HL-60/S4 (cell line): ENCODE results near the gene CCDC102B.
"Not testable (repeated sequence)": the region's sequence is repeated elsewhere in the genome, so short reads cannot be mapped to it uniquely, and the experiment has no call there.

Experiments
- in situ Hi-C: fragments of 300-500 bp; cut with MboI; formaldehyde crosslinking; loops from 2 replicates; pipeline ENCODE4 v1.14.3; 2022; ENCODE audit warnings: low sequenced_read_pairs

The CCDC102B gene

GRCh38 chr18:68797871-68798270 lies at the start of gene CCDC102B:
Gene CCDC102B, plus strand, starts transcription at chr18:68798080. Its CDS starts 38,684 bp downstream, at chr18:68836764.
- in situ Hi-C loops: no loop called here

DNA sequence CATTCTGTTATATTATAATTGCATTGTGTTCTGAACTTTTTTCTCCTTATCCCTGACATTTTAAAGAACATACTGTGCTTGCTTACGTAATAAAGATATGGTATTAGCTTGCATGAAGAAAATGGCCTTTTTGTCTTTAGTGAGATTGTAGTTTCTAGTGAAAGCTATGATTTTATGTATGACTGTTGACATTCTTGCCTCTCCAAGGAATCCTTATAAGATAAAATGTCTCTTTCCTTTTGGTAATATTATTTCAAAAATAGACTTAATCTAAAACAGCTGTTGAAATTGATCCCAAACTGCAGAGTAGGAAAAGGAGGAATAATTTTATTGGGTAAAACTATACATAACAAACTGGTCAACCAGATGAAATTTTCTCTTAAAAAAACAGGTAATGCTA lies 40.8 kb upstream of the CCDC102B start:
- in situ Hi-C loops: no loop called here

- in situ Hi-C loops: no loop called here
Measured at GRCh38 chr18:68759308-68759707, 38.6 kb upstream of the CCDC102B start.

- in situ Hi-C loops: no loop called here
Measured at GRCh38 chr18:68763083-68763482, 34.8 kb upstream of the CCDC102B start.

DNA sequence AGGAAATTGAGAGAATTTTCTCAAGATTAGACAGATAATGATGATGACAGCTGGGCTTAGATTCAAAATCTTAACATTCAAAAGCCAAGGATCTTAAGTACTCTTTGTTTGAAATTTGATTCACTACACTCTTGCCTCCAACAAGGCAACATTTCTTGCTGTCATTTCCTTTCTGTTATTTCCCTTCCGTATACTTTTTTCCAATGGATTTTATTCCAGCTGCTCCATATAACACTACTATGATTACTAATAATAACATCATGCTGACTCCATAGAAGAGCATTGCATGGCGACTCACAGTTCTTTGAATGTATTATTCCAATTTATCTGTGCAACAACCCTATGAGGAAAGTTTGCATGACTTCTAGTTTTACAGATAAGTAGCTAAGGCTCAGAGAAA lies 33.9 kb upstream of the CCDC102B start:
- in situ Hi-C loops: no loop called here

DNA sequence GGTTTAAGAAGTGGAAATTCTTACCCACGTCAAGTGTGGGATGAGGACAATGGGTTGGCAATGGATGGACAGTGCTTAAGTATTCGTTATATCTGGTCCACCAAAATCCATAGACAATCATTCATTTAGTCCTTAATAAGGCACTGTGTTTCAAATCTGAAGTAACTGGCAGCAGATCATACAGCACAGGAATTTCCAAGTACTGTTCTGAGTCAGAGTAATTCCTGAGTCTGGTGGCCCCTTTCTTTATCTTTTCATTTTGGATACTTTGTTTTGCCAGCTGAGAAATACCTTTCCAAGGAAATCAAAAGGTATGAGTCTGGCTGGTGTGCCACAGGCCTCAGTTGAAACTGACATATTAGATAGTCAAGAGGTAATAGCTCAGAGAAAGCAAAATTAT lies 31.4 kb upstream of the CCDC102B start:
- in situ Hi-C loops: no loop called here

- in situ Hi-C loops: no loop called here
Measured at GRCh38 chr18:68769461-68769860, 28.4 kb upstream of the CCDC102B start.

- in situ Hi-C loops: no loop called here
Measured at GRCh38 chr18:68772268-68772667, 25.6 kb upstream of the CCDC102B start.

DNA sequence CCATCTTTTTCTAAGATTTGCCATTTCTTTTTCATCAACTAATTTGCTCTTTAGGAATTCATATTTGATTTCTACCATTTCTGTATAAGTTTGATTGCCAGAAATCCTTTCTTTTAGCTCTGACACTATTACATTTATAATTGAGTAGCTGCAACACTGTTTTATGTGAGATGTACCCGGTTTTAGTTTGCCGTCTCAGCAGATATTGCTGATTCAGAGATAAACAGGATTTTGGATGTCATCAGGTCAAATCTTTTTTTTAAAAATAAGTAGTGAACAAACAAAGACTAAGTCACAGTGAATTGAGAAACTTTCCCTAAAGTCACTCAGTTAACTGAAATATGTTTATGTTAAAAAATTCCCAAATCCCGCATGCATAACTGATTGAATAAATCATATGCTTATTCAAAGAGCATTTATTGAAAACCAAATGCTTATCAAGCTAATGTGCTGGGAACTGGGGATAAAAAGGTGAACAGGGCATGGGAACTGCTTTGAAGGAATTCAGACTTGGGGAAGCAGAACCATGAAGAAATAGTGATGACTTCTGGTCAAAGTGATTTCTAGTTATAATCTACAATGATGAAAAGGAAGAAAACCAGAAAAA lies 19.5 kb upstream of the CCDC102B start:
- in situ Hi-C loops: no loop called here

DNA sequence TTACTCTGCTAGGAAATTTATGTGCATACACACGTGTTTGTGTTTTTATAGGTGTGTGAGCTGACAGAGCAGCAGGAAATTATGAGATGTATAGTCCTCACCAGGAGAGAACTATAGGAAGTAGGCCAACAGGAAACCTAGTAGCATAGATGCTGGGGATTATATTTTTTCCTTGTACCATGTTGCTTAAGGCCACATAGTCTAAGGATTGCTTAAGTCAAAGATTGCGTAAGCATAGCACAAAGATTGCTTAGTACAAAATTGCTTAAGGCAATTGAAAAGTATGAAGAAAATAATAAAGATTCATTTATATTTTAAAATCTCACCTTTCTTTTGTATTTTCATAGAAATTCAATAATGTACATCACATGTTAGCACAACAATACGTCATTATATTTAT lies 18.7 kb upstream of the CCDC102B start:
- in situ Hi-C loops: no loop called here

- in situ Hi-C loops: no loop called here
Measured at GRCh38 chr18:68780802-68781635, 16.9 kb upstream of the CCDC102B start.

GRCh38 chr18:68783506-68783905 lies 14.4 kb upstream of the CCDC102B start:
- in situ Hi-C loops: no loop called here

- in situ Hi-C loops: no loop called here
Measured at GRCh38 chr18:68784071-68784470, 13.8 kb upstream of the CCDC102B start.

- in situ Hi-C loops: not testable (repeated sequence)
Measured at GRCh38 chr18:68790290-68790689, 7.6 kb upstream of the CCDC102B start.

DNA sequence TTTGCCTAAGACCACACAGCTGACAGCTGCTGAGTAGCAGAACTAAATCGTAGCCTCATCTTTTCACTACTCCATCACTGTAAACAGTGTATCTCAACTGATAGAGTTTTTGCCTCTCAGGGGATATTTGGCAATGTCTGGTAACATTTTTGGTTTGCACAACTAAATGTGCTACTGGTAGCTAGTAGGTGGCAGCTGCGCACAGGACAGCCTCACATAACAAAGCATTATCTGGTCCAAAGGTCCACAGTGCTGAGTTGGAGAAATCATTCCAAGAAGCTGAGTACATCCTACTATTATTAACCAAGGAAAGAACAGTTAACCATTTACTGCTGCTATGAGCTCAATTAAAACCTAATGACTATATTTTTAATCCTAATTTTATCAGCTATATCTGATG lies 6.1 kb upstream of the CCDC102B start:
- in situ Hi-C loops: no loop called here

GRCh38 chr18:68793951-68794350 lies 3.9 kb upstream of the CCDC102B start:
- in situ Hi-C loops: no loop called here

DNA sequence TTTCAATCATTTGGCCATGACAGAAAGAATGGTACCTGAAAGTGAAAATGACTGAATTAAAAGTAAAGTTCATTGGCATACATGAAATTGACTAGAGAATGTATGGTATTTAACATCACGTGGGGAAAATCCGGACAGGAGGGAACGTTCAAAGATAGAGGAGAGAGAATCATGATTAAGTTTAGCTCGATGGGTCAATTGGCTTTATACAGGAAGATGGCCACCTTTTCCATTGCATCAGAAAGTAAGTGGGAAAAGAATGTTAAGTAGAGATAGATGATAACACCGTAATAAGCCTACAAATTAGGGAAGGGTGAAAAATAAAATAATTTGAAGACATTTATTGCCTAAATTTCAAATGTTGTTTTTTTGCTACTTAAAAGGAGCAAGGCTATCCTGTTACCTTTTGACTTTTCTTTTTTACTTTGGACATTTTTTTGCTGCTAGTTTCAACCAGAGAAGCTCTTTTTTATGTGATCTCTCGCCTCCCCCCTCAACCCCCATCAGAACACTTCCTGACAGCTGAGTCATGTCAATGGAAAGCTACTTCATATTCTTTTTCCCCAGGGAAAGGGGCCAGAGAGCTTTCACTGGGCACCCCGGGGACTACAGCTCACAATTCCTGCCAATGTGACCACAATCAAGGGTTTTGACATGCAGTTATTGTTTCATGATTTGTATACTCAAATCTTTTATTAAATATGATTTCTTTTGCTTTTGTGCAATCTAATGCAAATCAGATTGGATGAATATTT lies 767 bp upstream of the CCDC102B start:
- in situ Hi-C loops: no loop called here

DNA sequence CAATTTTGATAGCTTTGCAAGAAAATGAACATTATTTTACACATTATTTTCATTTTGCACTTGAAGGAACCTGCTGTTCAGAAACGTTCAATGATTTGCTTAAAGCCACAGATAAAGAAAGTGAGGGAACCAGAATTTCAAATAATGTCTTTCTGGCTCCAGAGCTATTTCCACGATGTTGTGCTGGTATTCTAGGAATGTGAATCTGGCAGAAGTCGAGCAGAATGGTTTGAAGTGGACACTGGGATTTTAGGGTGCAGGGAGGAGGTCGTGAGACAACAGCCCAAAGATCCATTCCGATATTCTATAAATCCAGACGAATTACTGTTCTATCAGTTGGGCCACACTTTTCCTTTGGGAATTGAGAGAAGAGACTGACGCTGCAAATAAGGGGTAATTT lies 2.2 kb downstream of the CCDC102B start:
- in situ Hi-C loops: no loop called here

DNA sequence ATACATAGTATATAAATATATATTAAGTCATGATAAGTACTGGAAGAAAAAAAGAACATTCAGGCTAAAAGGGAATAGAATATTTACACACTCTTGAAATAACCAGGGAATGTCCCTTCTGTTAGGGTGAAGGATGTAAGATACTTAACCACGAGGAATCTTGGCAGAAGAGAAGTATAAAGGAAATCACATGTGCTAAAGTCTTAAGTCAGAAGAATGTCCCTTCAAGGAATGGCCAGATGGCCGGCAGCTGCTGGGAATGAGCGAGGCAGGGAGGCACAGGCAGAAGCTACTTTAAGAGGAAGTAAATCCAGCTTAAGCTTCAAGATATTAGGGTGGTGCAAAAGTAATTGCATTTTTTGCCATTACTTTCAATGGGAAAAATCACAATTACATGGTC lies 5.5 kb downstream of the CCDC102B start:
- in situ Hi-C loops: no loop called here

- in situ Hi-C loops: no loop called here
Measured at GRCh38 chr18:68817584-68817983, 19.7 kb downstream of the CCDC102B start.

- in situ Hi-C loops: no loop called here
Measured at GRCh38 chr18:68818584-68818983, 20.7 kb downstream of the CCDC102B start.

DNA sequence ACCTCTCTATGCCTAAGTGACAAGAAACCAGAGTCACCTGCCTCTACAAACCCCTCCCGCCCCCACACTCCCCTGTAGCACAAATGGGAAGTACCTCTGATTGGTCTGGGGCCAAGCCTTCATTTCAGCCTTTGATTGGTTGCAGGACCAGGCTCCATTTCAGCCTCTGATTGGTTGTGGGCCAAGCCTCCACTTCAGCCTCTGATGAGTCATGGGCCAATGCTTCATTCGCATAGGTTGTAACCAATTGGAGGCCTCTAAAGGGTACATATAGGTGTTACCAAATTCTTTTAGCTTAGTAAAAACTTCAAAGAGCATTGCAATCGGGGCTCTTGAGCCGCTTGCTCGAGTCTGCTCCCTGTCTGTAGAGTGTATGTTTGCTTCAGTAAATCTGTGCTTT lies 25.0 kb downstream of the CCDC102B start:
- in situ Hi-C loops: no loop called here
